ENCODE measurements around the gene GSK3B.
A peak's percentile ranks its signal among the peaks of the same experiment; 100 is the strongest.

The GSK3B gene

DNA sequence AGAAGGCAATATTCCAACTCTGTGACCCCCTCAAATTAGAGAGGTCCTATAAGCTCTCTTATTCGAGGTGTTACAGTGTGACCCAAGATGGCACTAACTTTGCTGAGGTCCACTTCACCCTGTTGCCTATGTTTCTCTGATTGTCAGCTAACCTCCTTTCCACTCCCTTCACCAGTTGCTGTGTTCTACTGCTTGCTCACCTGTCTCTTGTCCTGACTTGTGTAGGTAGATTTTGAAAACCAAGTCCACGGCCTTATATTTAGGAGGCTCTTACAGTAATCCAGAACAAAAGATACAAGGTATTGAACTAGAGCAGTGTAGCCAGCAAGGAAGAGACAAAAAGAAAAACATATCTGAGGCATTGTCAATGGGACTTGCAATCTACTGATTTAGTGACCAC is 20.1 kb upstream of the GSK3B start:
- no peak overlapping the region for H3K4me3 ChIP-seq (ENCODE audit: low read depth, low read length)
- in situ Hi-C loops (cut with HindIII; ENCODE audit: low sequenced_read_pairs): no loop called here
- DNase-seq (ENCODE audit: low read depth, low spot score): no peak
- TF ChIP-seq, protein P1, sequence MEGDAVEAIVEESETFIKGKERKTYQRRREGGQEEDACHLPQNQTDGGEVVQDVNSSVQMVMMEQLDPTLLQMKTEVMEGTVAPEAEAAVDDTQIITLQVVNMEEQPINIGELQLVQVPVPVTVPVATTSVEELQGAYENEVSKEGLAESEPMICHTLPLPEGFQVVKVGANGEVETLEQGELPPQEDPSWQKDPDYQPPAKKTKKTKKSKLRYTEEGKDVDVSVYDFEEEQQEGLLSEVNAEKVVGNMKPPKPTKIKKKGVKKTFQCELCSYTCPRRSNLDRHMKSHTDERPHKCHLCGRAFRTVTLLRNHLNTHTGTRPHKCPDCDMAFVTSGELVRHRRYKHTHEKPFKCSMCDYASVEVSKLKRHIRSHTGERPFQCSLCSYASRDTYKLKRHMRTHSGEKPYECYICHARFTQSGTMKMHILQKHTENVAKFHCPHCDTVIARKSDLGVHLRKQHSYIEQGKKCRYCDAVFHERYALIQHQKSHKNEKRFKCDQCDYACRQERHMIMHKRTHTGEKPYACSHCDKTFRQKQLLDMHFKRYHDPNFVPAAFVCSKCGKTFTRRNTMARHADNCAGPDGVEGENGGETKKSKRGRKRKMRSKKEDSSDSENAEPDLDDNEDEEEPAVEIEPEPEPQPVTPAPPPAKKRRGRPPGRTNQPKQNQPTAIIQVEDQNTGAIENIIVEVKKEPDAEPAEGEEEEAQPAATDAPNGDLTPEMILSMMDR (IDR thresholded peaks at IDR 0.05; ENCODE audit: low read depth, low read length): no peak

DNA sequence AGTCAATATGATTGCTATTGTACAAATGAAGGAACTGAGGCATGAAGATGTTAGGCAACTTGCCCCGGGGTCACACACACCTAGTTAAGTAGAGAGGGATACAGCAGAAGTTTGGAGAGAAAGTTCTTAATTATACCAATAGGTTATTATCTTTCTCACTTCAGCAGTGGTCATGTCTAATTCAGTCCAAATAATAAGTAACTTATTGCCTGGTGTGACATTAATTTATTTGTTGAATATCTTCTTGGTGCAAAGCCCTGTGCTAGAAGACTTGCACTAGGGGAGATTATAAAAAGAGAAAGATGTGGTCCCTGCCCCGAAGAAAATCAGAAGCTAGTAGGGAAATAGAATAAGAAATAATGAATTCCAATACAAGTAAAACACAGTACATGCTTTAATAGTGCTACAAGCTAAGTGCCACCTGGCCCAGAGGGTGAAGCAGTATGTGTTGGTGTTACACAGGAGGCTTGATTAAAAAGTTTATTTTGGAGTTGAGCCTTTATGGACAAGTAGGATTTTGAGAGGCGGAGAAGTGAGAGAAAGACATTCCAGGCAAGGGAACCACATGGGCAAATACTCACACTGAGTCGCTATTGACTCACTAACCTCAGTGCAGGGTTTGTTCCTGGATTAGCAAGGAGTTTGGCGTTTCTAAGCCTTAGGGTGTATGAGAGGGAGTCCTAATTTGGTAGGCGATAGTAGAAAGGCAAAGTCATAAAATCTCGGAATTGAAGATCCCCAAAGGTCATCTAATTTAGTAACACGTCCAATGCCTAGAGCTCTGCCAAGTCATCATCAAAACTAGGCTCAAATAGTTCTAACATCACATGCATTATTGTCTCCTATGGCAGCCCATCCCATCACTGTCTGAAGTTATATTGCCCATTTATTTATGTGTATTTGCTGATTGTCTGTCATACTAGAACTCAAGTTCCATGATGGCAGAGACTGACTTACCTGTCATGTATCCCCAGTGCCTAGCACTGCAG is 19.2 kb upstream of the GSK3B start:
- in situ Hi-C loops (cut with HindIII; ENCODE audit: low sequenced_read_pairs): no loop called here
- TF ChIP-seq, protein P1 (IDR thresholded peaks at IDR 0.05; ENCODE audit: low read depth, low read length): no peak
- no peak overlapping the region for H3K4me3 ChIP-seq (ENCODE audit: low read depth, low read length)
- peak; percentile 63 for DNase-seq (ENCODE audit: low read depth, low spot score)

DNA sequence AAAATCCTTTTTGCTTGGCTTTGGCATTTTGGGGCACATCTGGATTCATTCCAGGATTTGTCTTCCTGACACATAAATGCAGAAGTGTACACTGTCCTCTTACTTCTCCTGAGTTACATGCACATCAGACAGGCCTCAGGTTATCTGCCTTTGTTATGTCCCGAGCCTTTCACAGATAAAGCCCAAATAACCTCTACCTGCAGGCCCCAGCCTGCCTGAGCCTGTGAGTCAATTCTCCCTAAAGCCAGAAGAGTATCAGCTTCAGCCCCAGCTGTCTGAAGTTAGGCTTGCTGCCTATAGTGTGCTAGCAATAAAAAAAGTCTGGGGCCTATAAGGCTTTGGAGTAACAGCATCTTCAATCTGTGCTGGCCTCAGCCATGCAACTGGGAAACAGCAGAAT is 17.7 kb upstream of the GSK3B start:
- TF ChIP-seq, protein P1 (IDR thresholded peaks at IDR 0.05; ENCODE audit: low read depth, low read length): no peak
- no peak overlapping the region for H3K4me3 ChIP-seq (ENCODE audit: low read depth, low read length)
- DNase-seq (ENCODE audit: low read depth, low spot score): no peak

DNA sequence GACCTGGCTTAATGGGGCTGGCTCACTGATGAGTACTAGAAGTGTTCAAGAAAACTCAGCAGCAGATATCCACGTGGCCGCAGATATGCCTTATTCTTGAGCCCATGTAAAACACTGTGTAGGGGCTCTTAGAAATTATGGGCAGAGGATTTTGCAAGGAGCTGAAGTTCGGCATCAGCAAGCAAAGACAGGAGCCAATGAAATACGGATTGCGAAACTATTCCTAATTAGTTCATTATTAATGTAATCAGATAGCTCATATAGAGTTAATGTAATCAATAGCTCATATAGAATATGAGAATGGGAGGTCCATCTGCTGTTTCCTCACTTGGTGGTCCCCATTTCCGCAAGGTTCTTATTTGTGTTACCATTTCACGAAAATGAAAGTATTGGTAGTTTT is 9.0 kb upstream of the GSK3B start:
- H3K4me3 ChIP-seq (ENCODE audit: low read depth, low read length): no peak overlapping the region
- TF ChIP-seq, protein P1 (IDR thresholded peaks at IDR 0.05; ENCODE audit: low read depth, low read length): no peak
- in situ Hi-C loops (cut with HindIII; ENCODE audit: low sequenced_read_pairs): no loop called here
- DNase-seq (ENCODE audit: low read depth, low spot score): no peak

More for the DNA sequence above, 17.7 kb upstream of the GSK3B start:
- in situ Hi-C loops (cut with HindIII; ENCODE audit: low sequenced_read_pairs): no loop called here

DNA sequence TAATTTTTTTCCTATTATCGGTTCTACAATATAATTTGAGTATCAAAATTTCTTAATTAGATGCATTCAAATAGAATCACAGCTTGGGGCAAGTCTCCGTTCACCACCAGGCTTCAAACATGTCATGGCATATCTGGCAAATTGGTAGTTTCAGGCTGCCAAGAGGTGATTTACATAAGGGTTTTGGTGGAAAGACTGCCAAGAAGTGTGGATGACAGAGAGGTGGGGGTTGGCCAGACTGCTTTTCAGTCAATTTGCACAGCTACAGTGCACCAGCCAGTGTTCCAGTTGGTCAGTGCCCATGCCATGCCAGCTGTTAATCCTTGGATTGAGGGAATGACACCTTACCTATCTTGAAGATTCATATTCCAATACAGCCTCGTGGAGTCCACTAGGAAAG is 8.4 kb upstream of the GSK3B start:
- no peak for DNase-seq (ENCODE audit: low read depth, low spot score)
- in situ Hi-C loops (cut with HindIII; ENCODE audit: low sequenced_read_pairs): no loop called here
- TF ChIP-seq, protein P1 (IDR thresholded peaks at IDR 0.05; ENCODE audit: low read depth, low read length): no peak
- no peak overlapping the region for H3K4me3 ChIP-seq (ENCODE audit: low read depth, low read length)

DNA sequence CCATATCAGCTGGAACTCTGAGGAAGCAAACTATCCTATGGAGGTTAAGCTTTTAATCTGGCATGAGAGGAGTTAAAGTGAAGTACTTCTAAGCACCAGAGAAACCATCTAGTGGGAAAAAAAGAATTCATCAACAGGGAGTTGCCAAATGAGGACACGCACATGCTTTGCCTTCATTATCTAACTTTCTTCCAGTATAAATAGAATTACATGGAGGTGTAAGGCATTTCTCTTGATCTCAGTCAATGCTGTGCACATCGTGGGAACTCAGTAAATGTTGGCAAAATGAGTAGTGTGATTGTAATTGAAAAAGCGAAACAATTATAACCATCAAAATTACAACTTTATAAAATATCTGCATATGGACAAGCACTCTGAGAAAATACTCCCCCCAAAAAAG is 8.0 kb upstream of the GSK3B start:
- in situ Hi-C loops (cut with HindIII; ENCODE audit: low sequenced_read_pairs): no loop called here
- no peak overlapping the region for H3K4me3 ChIP-seq (ENCODE audit: low read depth, low read length)
- TF ChIP-seq, protein P1 (IDR thresholded peaks at IDR 0.05; ENCODE audit: low read depth, low read length): no peak
- DNase-seq (ENCODE audit: low read depth, low spot score): no peak

Measured in astrocyte of the spinal cord (primary cell).